Measurements from ENCODE around the gene ECI1.

Gene ECI1

DNA sequence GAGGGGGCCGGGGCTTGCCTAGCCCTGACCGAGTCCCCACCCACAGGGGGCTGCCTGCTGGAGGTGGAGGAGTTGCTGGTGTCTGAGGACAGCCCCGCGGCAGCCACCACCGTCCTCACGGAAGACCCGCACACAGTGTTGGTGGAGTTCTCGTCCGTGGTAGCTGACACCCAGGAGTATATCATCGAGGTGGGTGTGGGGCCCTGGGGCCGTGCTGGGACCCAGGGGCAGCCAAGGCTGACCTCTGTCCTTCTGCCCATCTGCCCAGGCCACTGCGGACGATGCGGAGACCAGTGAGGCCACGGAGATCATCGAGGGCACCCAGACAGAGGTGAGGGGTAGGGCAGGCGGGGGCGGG lies 16.6 kb downstream of the ECI1 start:
- in situ Hi-C loops (cut with MboI; ENCODE audit: low sequenced_read_pairs), result no loop called here

DNA sequence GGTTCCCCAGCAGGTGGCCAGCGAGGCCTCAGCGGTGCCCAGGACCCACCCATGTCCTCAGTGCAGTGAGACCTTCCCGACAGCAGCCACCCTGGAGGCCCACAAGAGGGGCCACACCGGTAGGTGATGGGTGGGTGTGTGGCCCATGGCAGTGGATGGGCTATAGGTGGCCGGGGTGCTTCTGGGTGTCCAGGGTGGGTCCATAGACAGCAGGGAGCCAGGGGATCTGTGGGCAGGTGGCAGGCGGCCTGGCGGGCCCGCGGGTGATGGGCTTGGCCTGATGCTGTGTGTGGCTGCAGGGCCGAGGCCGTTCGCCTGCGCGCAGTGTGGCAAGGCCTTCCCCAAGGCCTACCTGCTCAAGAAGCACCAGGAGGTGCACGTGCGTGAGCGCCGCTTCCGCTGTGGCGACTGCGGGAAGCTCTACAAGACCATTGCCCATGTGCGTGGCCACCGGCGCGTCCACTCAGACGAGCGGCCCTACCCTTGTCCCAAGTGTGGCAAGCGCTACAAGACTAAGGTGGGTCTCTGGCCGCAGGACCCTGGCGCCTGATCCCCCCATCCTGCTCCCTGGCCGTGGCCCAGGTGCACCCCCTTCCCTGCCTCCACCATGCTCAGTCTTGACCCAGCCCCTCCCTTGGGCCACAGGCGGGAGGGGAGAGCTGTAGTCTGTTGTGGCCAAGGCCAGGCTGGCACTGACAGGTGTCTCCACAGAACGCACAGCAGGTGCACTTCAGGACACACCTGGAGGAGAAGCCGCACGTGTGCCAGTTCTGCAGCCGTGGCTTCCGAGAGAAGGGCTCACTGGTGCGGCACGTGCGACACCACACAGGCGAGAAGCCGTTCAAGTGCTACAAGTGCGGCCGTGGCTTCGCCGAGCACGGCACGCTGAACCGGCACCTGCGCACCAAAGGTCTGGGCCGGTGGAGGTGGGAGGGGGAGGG lies 17.2 kb downstream of the ECI1 start:
- in situ Hi-C loops (cut with MboI; ENCODE audit: low sequenced_read_pairs), result no loop called here

DNA sequence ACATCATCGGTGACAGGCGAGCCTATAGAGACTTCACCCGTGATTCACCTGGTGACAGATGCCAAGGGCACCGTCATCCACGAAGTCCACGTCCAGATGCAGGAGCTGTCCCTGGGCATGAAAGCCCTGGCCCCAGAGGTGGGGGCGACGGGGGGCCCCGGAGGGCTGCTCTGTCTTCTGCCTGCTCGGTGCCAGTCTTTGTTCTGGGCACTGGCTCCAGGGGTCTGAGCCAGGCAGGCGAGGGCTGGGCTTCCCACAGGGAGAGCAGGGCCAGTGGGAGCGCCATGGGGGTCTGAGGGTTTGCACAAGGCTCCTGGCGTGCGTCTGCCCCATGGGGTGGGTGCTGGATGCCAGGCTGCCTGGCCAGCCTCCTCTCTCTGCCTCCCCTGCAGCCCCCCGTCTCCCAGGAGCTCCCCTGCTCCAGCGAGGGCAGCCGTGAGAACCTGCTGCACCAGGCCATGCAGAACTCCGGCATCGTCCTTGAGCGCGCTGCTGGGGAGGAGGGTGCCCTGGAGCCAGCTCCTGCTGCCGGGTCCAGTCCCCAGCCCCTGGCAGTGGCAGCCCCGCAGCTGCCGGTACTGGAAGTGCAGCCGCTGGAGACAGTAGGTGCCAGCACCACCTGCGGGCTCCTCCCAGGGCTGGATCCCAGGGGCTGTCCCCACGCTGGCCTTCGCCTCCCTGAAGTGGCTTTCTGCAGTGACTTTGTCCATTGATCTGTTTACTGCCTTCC lies 18.2 kb downstream of the ECI1 start:
- in situ Hi-C loops (cut with MboI; ENCODE audit: low sequenced_read_pairs), result no loop called here

DNA sequence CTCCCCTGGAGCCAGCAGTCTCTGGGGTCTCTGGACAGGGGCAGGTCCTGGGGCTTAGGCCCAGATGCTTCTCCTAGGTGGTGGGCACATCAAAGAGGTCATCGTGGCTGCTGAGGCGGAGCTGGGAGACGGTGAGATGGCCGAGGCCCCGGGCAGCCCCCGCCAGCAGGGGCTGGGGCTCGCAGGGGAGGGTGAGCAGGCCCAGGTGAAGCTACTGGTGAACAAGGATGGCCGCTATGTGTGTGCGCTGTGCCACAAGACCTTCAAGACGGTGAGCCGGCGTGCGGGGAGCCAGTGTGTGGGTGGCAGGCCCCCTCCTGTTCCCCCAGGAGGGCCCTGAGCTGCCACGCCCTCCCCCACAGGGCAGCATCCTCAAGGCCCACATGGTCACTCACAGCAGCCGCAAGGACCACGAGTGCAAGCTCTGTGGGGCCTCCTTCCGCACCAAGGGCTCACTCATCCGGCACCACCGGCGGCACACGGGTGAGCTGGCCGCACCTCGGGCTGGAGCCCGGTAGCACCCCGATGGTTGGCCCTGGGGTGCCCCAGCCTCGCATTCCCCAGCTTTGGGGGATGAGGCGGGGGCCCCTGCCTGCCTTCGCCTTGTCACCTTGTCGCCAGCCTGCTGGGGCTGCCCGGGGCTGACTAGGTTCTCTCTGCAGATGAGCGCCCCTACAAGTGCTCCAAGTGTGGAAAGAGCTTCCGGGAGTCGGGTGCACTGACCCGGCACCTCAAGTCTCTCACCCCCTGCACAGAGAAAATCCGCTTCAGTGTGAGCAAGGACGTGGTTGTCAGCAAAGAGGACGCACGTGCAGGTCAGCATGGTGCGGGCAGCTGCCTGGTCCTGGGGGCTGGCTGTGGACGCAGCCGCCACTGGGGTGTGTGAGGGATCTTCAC lies 19.0 kb downstream of the ECI1 start:
- in situ Hi-C loops (cut with MboI; ENCODE audit: low sequenced_read_pairs), result no loop called here

DNA sequence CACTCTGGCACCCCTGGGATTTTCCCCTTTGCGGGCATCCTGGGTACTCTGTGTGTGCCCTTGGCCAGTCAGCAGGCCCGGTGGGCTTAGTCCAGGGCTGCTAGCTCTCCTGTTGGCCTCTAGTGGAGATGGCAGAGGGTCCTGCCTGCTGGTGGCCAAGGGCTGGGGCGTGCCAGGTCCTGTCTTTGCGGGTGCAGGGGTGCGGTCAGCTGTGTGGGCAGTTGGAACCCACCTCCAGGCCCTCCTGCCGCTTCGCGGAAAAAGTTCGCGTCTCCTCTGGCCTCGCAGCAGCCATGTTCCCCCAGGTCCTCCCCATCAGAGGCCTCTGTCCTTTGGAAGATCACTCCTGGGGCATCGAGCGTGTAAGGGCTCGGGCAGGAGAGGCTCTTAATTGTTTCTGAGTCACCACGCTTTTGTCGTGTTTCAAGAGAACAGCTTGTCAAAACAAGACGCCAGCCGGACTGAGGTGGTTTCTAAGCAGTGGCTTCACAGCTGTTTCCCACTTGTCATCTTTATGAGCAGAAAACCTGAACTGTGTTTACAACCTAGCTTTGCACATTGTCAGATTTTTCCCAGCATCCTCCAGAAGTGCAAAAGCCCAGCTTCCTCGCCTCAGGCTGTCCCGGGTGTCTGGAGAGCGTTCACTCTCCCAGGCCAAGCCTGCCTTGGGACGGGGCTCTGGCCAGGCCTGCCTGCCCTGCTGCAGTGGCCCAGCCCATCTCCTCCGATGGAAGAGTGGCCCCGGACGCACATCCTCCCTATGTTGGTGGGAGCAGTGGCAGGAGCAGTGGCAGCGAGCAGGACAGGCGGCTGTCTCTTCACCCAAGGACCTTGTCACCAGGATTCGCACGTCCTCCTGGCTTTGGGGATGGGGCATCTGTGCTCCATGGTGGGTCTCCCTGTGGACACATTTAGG lies 20.1 kb downstream of the ECI1 start:
- in situ Hi-C loops (cut with MboI; ENCODE audit: low sequenced_read_pairs), result no loop called here

DNA sequence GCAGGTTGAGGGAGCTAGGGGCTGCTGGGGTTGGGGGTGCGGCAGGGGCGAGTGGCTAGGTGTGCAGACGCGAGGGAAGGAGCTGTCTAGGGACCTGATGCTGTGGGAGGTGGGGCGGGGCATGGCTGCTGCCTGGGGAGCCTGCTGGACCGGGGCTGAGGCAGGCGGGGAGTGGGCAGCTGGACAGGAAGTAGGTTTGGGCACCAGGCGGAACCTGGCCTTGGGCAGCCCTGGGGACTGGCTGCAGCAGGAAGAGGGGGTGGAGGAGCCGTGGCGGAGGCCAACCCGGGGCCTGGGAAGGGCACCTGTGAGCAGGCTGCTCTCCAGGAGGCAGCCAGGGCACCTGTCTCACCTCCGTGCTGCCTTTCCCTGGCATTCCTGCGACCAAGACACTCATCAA lies 21.0 kb downstream of the ECI1 start:
- in situ Hi-C loops (cut with MboI; ENCODE audit: low sequenced_read_pairs), result no loop called here

DNA sequence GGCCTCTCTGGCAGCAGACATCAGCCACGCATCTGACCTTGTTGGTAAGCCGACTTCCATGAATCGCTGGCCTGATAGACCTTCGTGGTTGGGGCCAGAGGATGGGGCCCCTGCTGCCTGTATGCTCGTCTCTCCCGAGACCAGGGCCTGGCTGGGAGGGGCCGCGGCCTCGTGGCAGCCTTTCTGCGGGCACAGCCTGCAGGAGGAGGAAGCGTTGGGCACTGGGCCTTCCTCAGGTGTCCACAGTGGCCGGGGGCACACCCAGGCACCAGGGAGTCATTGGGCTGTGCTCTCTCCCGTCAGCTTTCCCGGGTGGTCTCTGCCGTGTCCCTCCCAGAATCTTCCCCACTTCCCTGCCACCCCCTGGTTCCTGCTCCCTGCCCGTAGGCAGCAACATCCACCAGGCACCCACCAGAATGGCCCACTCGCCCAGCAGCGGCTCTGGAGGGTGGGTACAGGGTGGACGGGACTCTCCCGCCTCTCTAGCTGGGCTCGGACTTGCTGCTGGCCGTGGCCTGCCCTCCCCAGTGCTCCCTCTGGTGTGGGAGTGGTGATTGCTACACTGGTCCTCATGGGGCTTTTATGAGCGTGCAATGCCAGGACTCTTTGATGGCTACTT lies 21.6 kb downstream of the ECI1 start:
- in situ Hi-C loops (cut with MboI; ENCODE audit: low sequenced_read_pairs), result no loop called here

DNA sequence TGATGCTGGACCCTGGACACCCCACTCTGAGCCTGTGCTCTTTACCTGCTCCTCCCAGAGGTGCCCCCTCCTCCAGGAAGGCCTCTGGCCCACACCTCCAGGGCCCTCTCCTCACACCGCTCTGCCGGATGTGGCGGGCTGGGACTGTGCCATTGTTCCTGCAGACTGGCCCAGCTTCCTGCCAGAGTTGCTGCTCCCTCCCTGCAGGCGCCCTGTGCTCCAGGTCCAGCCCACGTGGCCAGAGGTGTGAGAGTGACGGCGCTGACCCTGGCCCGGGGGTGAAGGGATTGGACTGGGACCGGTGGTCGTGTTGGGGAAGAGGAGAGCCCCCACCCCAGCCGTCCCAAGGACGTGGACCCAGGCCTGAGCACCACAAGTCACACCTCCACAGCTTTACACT lies 22.3 kb downstream of the ECI1 start:
- in situ Hi-C loops (cut with MboI; ENCODE audit: low sequenced_read_pairs), result no loop called here

DNA sequence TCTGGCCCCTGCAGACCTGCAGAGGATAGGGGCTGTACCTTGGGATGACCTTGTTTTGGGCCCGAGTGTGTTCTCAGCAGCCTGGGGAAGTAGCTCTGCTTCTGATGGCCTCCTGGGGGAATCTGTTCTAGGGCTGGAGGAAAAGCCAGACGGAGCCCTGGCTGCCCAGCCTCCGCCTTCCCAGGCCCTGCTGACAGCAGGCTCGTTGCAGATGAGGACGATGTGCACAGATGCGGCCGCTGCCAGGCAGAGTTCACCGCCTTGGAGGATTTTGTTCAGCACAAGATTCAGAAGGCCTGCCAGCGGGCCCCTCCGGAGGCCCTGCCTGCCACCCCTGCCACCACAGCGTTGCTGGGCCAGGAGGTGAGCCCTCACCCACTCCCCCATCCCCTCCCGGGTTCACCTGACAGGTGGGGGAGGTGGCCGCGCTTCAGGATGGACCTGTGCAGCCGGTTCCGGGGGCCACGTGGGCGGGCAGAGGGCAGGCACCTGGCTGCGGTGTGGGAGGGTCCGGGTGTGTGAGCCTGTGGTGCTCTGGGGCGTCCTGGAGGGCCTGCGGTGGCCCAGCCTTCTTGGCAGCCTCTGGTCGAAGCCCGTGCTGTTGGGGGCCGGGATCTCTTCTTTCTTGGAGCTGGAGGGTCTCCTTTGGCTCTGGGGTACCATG lies 23.1 kb downstream of the ECI1 start:
- in situ Hi-C loops (cut with MboI; ENCODE audit: low sequenced_read_pairs), result no loop called here

DNA sequence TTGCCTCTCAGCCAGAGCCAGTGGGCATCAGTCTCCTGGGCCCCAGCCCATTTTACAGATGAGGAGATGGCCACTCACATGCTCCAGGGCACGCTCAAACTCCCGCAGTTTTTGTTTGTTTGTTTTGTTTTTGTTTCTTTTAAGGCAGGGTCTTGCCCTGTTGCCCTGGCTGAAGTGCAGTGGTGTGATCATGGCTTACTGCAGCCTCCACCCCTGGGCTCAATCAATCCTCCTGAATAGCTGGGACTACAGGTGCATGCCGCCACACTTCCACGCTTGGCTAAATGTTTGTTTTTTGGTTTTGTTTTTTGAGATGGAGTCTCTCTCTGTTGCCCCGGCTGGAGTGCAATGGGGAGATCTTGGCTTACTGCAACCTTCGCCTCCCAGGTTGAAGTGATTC lies 24.5 kb downstream of the ECI1 start:
- in situ Hi-C loops (cut with MboI; ENCODE audit: low sequenced_read_pairs), result no loop called here

DNA sequence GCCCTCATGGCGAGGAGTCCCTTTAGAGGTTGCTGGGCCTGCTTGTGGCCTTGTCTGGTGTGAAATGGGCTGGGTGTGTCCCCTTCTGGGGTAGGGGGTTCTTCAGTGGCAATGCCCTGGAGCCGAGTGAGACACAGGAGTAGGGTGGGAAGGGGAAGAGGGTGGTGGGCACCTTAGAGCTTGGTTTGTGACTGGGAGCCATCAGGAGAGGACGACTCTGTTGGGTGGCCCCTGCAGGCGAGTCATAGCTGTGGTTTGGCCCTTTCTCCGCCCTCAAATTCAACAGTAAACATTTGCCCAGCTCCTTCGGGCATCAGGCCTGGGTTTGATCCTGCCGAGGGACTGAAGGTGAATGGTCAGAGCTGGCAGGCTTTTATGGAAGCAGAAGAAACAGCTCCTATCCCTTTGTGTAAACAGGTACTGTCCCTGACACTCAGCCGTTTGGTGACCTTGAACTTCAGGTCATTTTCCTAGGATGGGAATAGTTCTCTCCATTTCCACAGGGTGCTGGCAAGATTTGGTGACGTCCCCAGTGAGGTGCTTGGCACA lies 25.1 kb downstream of the ECI1 start:
- in situ Hi-C loops (cut with MboI; ENCODE audit: low sequenced_read_pairs), result no loop called here

DNA sequence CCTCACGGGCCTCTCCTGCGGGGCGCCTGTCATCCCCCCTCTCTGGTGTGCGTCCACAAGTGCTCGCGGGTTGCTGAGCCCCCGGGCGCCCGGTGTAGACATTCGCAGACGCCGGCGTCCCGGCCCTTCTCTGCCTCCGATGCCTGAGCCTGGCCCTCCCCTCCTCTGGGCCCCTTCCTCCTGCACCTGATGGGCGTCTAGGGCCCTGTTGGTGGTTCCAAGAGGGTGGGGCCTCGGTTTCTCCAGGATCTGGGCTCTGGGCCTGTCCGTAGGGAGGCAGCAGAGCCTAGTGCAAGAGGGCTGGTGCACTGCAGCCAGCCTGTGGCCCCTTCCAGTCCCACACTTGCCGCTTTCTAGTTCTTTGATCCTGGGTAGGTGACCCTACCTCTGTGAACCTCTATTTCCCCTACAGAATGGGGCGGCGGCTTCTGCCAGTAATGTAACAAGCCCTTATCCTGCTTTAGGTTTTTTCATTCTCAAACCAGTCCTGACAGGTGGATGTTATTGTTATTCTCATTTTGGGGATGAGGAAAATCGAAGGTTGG lies 27.4 kb downstream of the ECI1 start:
- in situ Hi-C loops (cut with MboI; ENCODE audit: low sequenced_read_pairs), result no loop called here

DNA sequence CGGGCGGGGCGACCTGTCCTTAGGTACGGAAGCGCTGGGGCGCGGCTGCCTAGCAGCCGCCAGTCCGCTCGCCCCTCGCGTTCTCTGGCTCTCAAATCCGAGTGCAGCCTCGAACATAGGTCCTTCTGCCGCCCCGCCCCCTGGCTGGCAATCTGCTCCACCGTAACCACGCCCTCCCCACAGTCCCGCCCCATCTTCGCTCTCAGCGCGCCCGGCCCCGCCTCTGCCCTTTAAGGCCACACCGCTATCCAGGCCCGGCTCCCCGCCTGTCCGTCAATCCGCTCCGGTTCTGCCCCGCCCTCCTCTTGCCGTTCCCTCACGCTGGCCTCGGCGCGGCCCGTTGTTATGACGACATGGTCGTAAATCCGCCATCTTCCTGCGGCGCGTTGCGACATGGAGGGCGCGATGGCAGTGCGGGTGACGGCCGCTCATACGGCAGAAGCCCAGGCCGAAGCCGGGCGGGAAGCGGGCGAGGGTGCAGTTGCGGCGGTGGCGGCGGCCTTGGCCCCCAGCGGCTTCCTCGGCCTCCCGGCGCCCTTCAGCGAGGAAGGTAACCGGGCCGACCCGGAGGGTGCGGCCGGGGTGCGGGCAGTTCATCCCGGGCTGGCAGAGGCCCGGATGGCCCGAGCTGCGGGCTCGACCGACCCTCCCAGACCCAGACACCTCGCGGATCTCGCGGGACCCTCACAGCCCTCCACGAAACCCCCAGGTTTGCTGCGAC lies 28.0 kb downstream of the ECI1 start, which contains the start of gene E4F1:
TSS of gene E4F1 (plus strand) at position 371 of the 721 bp plus-strand sequence. CDS start at position 394, 23 bp downstream.
- in situ Hi-C loops (cut with MboI; ENCODE audit: low sequenced_read_pairs), result no loop called here

DNA sequence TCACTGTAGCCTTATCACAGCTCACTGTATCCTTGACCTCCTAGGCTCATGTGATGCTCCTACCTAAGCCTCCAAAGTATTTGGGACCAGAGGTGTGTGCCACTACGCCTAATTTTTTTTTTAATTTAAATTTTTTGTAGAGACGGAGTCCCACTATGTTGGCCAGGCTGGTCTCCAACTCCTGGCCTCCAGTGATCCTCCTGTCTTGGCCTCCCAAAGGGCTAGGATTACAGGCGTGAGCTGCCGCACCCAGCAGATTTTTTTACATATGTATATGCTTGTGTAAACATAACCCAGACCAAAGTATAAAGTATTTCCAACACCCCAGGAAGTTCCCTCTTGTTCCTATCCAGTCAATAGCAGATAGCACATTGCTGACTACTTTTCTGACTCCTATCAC lies 35.1 kb downstream of the ECI1 start:
- in situ Hi-C loops (cut with MboI; ENCODE audit: low sequenced_read_pairs), result no loop called here

DNA sequence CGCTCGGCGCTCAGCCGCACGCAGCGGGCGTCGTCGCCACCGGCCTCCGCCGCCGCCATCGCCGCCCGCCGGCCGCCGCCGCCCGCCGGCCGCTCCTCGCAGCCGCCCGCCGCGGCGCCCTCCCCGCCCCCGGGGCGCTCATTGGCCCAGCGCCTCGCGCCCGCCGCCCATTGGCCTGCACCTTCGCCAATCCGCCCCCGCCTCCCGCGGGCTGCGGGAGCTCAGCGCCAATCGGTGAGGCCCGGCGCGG lies 36.7 kb downstream of the ECI1 start, which contains the start of gene PGP:
TSS of gene PGP (minus strand) at position 122 of the 250 bp plus-strand sequence. CDS start at position 59, 63 bp downstream.
- in situ Hi-C loops (cut with MboI; ENCODE audit: low sequenced_read_pairs), result no loop called here

DNA sequence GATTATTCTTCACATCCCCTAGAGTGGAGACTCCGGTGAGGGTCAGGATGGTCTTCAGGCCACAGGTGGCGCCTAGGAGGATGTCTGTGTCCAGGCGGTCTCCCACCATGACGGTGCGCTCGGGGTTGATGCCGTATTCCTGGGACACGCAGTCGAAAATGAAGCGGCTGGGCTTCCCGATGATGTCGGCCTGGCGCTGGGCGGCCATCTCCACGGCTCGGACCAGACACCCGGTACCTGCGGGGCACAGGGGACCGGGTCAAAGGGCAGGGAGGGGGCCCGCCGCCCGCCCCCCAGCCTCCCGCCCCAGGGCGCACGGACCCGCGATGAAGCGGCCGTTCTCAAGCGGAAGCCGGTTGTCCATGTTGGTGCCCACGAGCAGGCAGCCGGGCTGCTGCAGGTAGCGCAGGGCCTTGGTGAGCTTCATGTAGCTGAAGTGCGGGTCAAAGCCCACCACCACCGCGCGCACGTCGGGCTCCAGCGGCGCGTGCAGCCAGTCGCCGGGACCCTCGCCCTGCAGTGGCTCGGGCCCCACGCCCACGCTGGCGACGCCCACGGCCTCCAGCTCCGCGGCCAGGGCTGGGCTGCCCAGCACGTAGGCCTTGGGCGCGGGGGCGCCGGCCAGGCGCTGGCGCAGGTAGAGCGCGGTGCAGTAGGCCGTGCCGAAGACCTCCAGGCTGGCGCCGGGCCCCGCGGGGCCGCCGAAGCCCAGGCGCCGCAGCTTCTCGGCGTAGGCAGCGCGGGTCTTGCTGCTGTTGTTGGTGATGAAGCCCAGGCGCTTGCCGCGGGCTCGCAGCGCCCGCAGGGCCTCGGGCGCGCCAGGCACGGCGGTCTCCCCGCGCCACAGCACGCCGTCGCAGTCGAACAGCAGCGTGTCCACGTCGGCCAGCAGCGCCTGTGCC lies 37.3 kb downstream of the ECI1 start:
- in situ Hi-C loops (cut with MboI; ENCODE audit: low sequenced_read_pairs), result no loop called here
